HepG2 (cell line): ENCODE measurements around the gene NET1. TPM values are rescaled to one million over a fixed set of nuclear protein-coding genes. Genes with fewer than 3 reads are reported as not detected.

ENCODE experiments used
- BRCA1 ChIP-seq: sonication (generic); formaldehyde crosslinking; IDR thresholded peaks from 2 replicates; pipeline ENCODE4 v1.4.0; 2020; ENCODE audit warnings: missing genetic modification reagents
- CBFB ChIP-seq: sonication (generic); formaldehyde crosslinking; IDR thresholded peaks from 2 replicates; pipeline ENCODE4 v1.4.0; 2020; ENCODE audit warnings: missing genetic modification reagents
- CREBL2 ChIP-seq: sonication (generic); formaldehyde crosslinking; IDR thresholded peaks from 2 replicates; pipeline ENCODE4 v1.8.1; 2023; ENCODE audit warnings: missing genetic modification reagents, mild to moderate bottlenecking, borderline replicate concordance
- KAT8 ChIP-seq: IDR thresholded peaks from 2 replicates; pipeline ENCODE4 v1.6.1; 2016; ENCODE audit warnings: missing genetic modification reagents, missing compliant biosample characterization
- NFE2 ChIP-seq: sonication (generic); formaldehyde crosslinking; IDR thresholded peaks from 2 replicates; pipeline ENCODE4 v1.4.0; 2020; ENCODE audit warnings: missing genetic modification reagents
- RFXANK ChIP-seq: IDR thresholded peaks from 2 replicates; pipeline ENCODE4 v1.6.1; 2016
- SOX5 ChIP-seq: IDR thresholded peaks from 2 replicates; pipeline ENCODE4 v1.6.1; 2016; ENCODE audit warnings: borderline replicate concordance
- SP1 ChIP-seq, 2 experiments: fragments of 450-650 bp in 1 of 2; sonication (generic) in 1 of 2; formaldehyde crosslinking in 1 of 2; IDR thresholded peaks; 2 replicates each; pipeline versions ENCODE4 v1.4.0 to v1.6.1; 2016 to 2020; ENCODE audit warnings: missing genetic modification reagents in 1 of 2
- TBP ChIP-seq: sonication (generic); formaldehyde crosslinking; IDR thresholded peaks from 2 replicates; pipeline ENCODE4 v1.5.0; 2020; ENCODE audit warnings: missing genetic modification reagents
- TSC22D2 ChIP-seq: sonication (generic); formaldehyde crosslinking; IDR thresholded peaks from 2 replicates; pipeline ENCODE4 v1.5.1; 2020; ENCODE audit warnings: missing genetic modification reagents, mild to moderate bottlenecking, borderline replicate concordance
- ZNF138 ChIP-seq: sonication (generic); formaldehyde crosslinking; IDR thresholded peaks from 2 replicates; pipeline ENCODE4 v1.5.0; 2020; ENCODE audit warnings: mild to moderate bottlenecking, low read depth, missing genetic modification reagents
- ZNF343 ChIP-seq: sonication (generic); formaldehyde crosslinking; IDR thresholded peaks from 2 replicates; pipeline ENCODE4 v1.4.0; 2020; ENCODE audit warnings: mild to moderate bottlenecking, missing genetic modification reagents
- ZNF407 ChIP-seq: sonication (generic); formaldehyde crosslinking; IDR thresholded peaks from one replicate; pipeline ENCODE4 v1.5.1; 2020; ENCODE audit warnings: mild to moderate bottlenecking, missing genetic modification reagents; ENCODE audit errors: not compliant biosample characterization
- ZNF468 ChIP-seq: sonication (generic); formaldehyde crosslinking; IDR thresholded peaks from 2 replicates; pipeline ENCODE4 v1.8.0; 2022; ENCODE audit warnings: mild to moderate bottlenecking, moderate library complexity, missing genetic modification reagents
- ZNF557 ChIP-seq: sonication (generic); formaldehyde crosslinking; IDR thresholded peaks from 2 replicates; pipeline ENCODE4 v1.4.0; 2020; ENCODE audit warnings: missing genetic modification reagents
- ZNF644 ChIP-seq: IDR thresholded peaks from 2 replicates; pipeline ENCODE4 v1.6.1; 2016; ENCODE audit warnings: low read depth
- ZNF747 ChIP-seq: sonication (generic); formaldehyde crosslinking; IDR thresholded peaks from 2 replicates; pipeline ENCODE4 v1.8.1; 2023; ENCODE audit warnings: missing genetic modification reagents, mild to moderate bottlenecking, borderline replicate concordance
- ZNF850 ChIP-seq: sonication (generic); formaldehyde crosslinking; conservative IDR thresholded peaks from 2 replicates; pipeline ENCODE4 v1.9.0; 2021; ENCODE audit warnings: mild to moderate bottlenecking, missing genetic modification reagents
- polyA plus RNA-seq, 8 experiments: library from polyadenylated mRNA; depleted of rRNA in 3 of 8; stranded (reverse) in 7 of 8; unstranded in 1 of 8; fragments of >200 nt; fragmentation: Illumina TruSeq in 4 of 8; extraction: Trizol in 4 of 8; gene quantifications; 2 replicates each; pipeline versions ENCODE4 v1.2.1 to v1.2.3, GENCODE V29; 2011 to 2016; ENCODE audit warnings: low read depth in 4 of 8, missing spikeins in 1 of 8, mixed read lengths in 1 of 8; ENCODE audit not compliant: insufficient read depth in 1 of 8
- total RNA-seq, 5 experiments: library from RNA; depleted of rRNA; stranded (reverse); fragments of >200 nt; fragmentation: Illumina TruSeq; extraction: Trizol; gene quantifications; 2 replicates each; pipeline ENCODE4 v1.2.3, GENCODE V29; 2016; ENCODE audit warnings: low read depth in 1 of 5
- TF ChIP-seq, protein P1 (sequence below): sonication (generic); formaldehyde crosslinking; IDR thresholded peaks from 2 replicates; pipeline ENCODE4 v1.4.0; 2020; ENCODE audit warnings: missing genetic modification reagents
- TF ChIP-seq, protein P2 (sequence below): sonication (generic); formaldehyde crosslinking; IDR thresholded peaks from 2 replicates; pipeline ENCODE4 v1.5.0; 2020; ENCODE audit warnings: mild to moderate bottlenecking, low read depth, missing genetic modification reagents, borderline replicate concordance

NET1 gene
- total and polyA plus RNA-seq, 2 of the 13 experiments (the other 11 are each of a cell fraction or from before 2014, with no cell fraction given): 48.1 to 65.8 TPM

GRCh38 chr10:5412277-5412941 is at the start of gene NET1 (continued):
- TF ChIP-seq CBFB (CRISPR knock-in tag) (no peak), ZNF747 (CRISPR knock-in tag) (no peak), TBP (CRISPR knock-in tag) (no peak), TSC22D2 (no peak), ZNF850 (CRISPR knock-in tag) (no peak), NFE2 (CRISPR knock-in tag) (no peak), ZNF407 (no peak), BRCA1 (CRISPR knock-in tag) (no peak), ZNF644 (CRISPR knock-in tag) (no peak), ZNF138 (CRISPR knock-in tag) (no peak), SP1 (IDR thresholded peaks at IDR 0.05) (no peak), SP1 (CRISPR knock-in tag; IDR thresholded peaks at IDR 0.05) (no peak), ZNF557 (CRISPR knock-in tag) (no peak), RFXANK (no peak), CREBL2 (CRISPR knock-in tag) (no peak), SOX5 (CRISPR knock-in tag) (no peak), KAT8 (CRISPR knock-in tag) (peak; percentile 63), ZNF343 (CRISPR knock-in tag) (peak; percentile 66; the same call in 1 of the 2 replicates), ZNF468 (0 out of 2 replicates have a peak, but pooled peaks have one; percentile 74)
- TF ChIP-seq, protein P1, sequence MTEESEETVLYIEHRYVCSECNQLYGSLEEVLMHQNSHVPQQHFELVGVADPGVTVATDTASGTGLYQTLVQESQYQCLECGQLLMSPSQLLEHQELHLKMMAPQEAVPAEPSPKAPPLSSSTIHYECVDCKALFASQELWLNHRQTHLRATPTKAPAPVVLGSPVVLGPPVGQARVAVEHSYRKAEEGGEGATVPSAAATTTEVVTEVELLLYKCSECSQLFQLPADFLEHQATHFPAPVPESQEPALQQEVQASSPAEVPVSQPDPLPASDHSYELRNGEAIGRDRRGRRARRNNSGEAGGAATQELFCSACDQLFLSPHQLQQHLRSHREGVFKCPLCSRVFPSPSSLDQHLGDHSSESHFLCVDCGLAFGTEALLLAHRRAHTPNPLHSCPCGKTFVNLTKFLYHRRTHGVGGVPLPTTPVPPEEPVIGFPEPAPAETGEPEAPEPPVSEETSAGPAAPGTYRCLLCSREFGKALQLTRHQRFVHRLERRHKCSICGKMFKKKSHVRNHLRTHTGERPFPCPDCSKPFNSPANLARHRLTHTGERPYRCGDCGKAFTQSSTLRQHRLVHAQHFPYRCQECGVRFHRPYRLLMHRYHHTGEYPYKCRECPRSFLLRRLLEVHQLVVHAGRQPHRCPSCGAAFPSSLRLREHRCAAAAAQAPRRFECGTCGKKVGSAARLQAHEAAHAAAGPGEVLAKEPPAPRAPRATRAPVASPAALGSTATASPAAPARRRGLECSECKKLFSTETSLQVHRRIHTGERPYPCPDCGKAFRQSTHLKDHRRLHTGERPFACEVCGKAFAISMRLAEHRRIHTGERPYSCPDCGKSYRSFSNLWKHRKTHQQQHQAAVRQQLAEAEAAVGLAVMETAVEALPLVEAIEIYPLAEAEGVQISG (CRISPR knock-in tag): 0 out of 2 replicates have a peak, but pooled peaks have one; percentile 30
- TF ChIP-seq, protein P2, sequence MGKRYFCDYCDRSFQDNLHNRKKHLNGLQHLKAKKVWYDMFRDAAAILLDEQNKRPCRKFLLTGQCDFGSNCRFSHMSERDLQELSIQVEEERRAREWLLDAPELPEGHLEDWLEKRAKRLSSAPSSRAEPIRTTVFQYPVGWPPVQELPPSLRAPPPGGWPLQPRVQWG (CRISPR knock-in tag): no peak
